ENCODE data around the gene MARK4. TPM values are rescaled to one million over a fixed set of nuclear protein-coding genes. Genes with fewer than 3 reads are reported as not detected.

The MARK4 gene
- polyA plus RNA-seq, 1 donor from 2014 or later: 0.58 TPM

- Mint-ChIP-seq H3K4me1 (peaks cover 4 to 7% (median 6%) of the 10 kb centered on the region in 3 donors), H3K4me3 (no peak overlapping the region), H3K27me3 (peaks cover 25% of the 10 kb centered on the region)
These were observed 89.9 kb downstream of the MARK4 start for GRCh38 chr19:45340899-45341453.

GRCh38 chr19:45342911-45343310, 91.8 kb downstream of the MARK4 start:
- Mint-ChIP-seq H3K4me3 (no peak overlapping the region), H3K27me3 (peaks cover 23% of the 10 kb centered on the region), H3K36me3 (no peaks in the 10 kb centered on the region), H3K4me1 (peaks cover 4 to 7% (median 6%) of the 10 kb centered on the region in 3 donors), H3K27ac (no peak overlapping the region), H3K9me3 (no peaks in the 10 kb centered on the region)

More at GRCh38 chr19:45340899-45341453, 89.9 kb downstream of the MARK4 start:
- no peaks in the 10 kb centered on the region for H3K36me3 Mint-ChIP-seq
- H3K9me3 Mint-ChIP-seq: no peaks in the 10 kb centered on the region
- H3K27ac Mint-ChIP-seq: no peak overlapping the region

GRCh38 chr19:45344621-45345505, 93.8 kb downstream of the MARK4 start:
- Mint-ChIP-seq H3K36me3 (no peaks in the 10 kb centered on the region), H3K4me3 (no peak overlapping the region), H3K9me3 (no peaks in the 10 kb centered on the region), H3K27ac (no peak overlapping the region), H3K27me3 (peaks cover 16% of the 10 kb centered on the region), H3K4me1 (peaks cover 0 to 4% (median 2%) of the 10 kb centered on the region in 3 donors)

- no peak overlapping the region for H3K4me3 Mint-ChIP-seq
These were observed 94.4 kb downstream of the MARK4 start for GRCh38 chr19:45345506-45345860.

GRCh38 chr19:45346449-45346848, 95.4 kb downstream of the MARK4 start:
- H3K4me1 Mint-ChIP-seq: peaks cover 0 to 1% (median 0%) of the 10 kb centered on the region in 3 donors
- H3K4me3 Mint-ChIP-seq: no peak overlapping the region
- H3K27ac Mint-ChIP-seq: no peak overlapping the region
- no peaks in the 10 kb centered on the region for H3K9me3 Mint-ChIP-seq
- no peaks in the 10 kb centered on the region for H3K36me3 Mint-ChIP-seq
- peaks cover 11% of the 10 kb centered on the region for H3K27me3 Mint-ChIP-seq

More at GRCh38 chr19:45345506-45345860, 94.4 kb downstream of the MARK4 start:
- Mint-ChIP-seq H3K27ac (no peak overlapping the region), H3K4me1 (peaks cover 0 to 1% (median 0%) of the 10 kb centered on the region in 3 donors), H3K9me3 (no peaks in the 10 kb centered on the region), H3K27me3 (peaks cover 11% of the 10 kb centered on the region), H3K36me3 (no peaks in the 10 kb centered on the region)

- Mint-ChIP-seq H3K4me3 (no peak overlapping the region), H3K27me3 (peaks cover 11% of the 10 kb centered on the region), H3K4me1 (peaks cover 0 to 1% (median 0%) of the 10 kb centered on the region in 3 donors), H3K36me3 (no peaks in the 10 kb centered on the region), H3K27ac (no peak overlapping the region), H3K9me3 (no peaks in the 10 kb centered on the region)
These were observed 96.7 kb downstream of the MARK4 start for GRCh38 chr19:45347570-45348366.

GRCh38 chr19:45348367-45349125, 97.5 kb downstream of the MARK4 start:
- H3K27ac Mint-ChIP-seq: peak overlapping the region in 1 of 3 donors; percentile 53
- peaks cover 0 to 2% (median 1%) of the 10 kb centered on the region in 3 donors for H3K4me1 Mint-ChIP-seq
- peaks cover 11% of the 10 kb centered on the region for H3K27me3 Mint-ChIP-seq
- no peaks in the 10 kb centered on the region for H3K36me3 Mint-ChIP-seq
- H3K9me3 Mint-ChIP-seq: no peaks in the 10 kb centered on the region
- H3K4me3 Mint-ChIP-seq: no peak overlapping the region

- H3K27ac Mint-ChIP-seq: peak overlapping the region in 1 of 3 donors; percentile 53
- no peaks in the 10 kb centered on the region for H3K9me3 Mint-ChIP-seq
- peaks cover 0 to 2% (median 1%) of the 10 kb centered on the region in 3 donors for H3K4me1 Mint-ChIP-seq
- peaks cover 8% of the 10 kb centered on the region for H3K27me3 Mint-ChIP-seq
- no peaks in the 10 kb centered on the region for H3K36me3 Mint-ChIP-seq
- H3K4me3 Mint-ChIP-seq: no peak overlapping the region
These were observed 98.0 kb downstream of the MARK4 start for GRCh38 chr19:45349126-45349415.

GRCh38 chr19:45349430-45349941, 98.4 kb downstream of the MARK4 start:
- Mint-ChIP-seq H3K4me3 (no peak overlapping the region), H3K27ac (no peak overlapping the region), H3K4me1 (peaks cover 0 to 2% (median 1%) of the 10 kb centered on the region in 3 donors), H3K27me3 (peaks cover 6% of the 10 kb centered on the region), H3K9me3 (no peaks in the 10 kb centered on the region), H3K36me3 (no peaks in the 10 kb centered on the region)

- H3K9me3 Mint-ChIP-seq: no peaks in the 10 kb centered on the region
- H3K36me3 Mint-ChIP-seq: peaks cover 1% of the 10 kb centered on the region
- H3K4me1 Mint-ChIP-seq: peaks cover 0 to 2% (median 1%) of the 10 kb centered on the region in 3 donors
- peaks cover 4% of the 10 kb centered on the region for H3K27me3 Mint-ChIP-seq
- H3K27ac Mint-ChIP-seq: no peak overlapping the region
- H3K4me3 Mint-ChIP-seq: peak overlapping the region in 1 of 4 donors; percentile 43
These were observed 99.5 kb downstream of the MARK4 start for GRCh38 chr19:45350477-45351058.

GRCh38 chr19:45351401-45351952, 100.4 kb downstream of the MARK4 start:
- Mint-ChIP-seq H3K27ac (no peak overlapping the region), H3K27me3 (peaks cover 2% of the 10 kb centered on the region), H3K36me3 (peaks cover 2% of the 10 kb centered on the region), H3K9me3 (no peaks in the 10 kb centered on the region), H3K4me1 (peaks cover 0 to 2% (median 1%) of the 10 kb centered on the region in 3 donors), H3K4me3 (no peak overlapping the region)

- H3K27ac Mint-ChIP-seq: no peak overlapping the region
- H3K27me3 Mint-ChIP-seq: no peaks in the 10 kb centered on the region
- no peaks in the 10 kb centered on the region for H3K9me3 Mint-ChIP-seq
- no peak overlapping the region for H3K4me3 Mint-ChIP-seq
- H3K4me1 Mint-ChIP-seq: peaks cover 0 to 2% (median 1%) of the 10 kb centered on the region in 3 donors
- peaks cover 2% of the 10 kb centered on the region for H3K36me3 Mint-ChIP-seq
These were observed 101.0 kb downstream of the MARK4 start for GRCh38 chr19:45352062-45352461.

- Mint-ChIP-seq H3K36me3 (peaks cover 2% of the 10 kb centered on the region), H3K27ac (no peak overlapping the region), H3K4me1 (peaks cover 0 to 2% (median 1%) of the 10 kb centered on the region in 3 donors), H3K9me3 (no peaks in the 10 kb centered on the region), H3K27me3 (no peaks in the 10 kb centered on the region), H3K4me3 (no peak overlapping the region)
These were observed 101.4 kb downstream of the MARK4 start for GRCh38 chr19:45352471-45352870.
